Mesothelial cell of epicardium (in vitro differentiated cells): Measurements from ENCODE around the gene ANKRD31. TPM values are rescaled to one million over a fixed set of nuclear protein-coding genes. Genes with fewer than 3 reads are reported as not detected.

Experiments
- DNase-seq, 2 experiments: peaks; one replicate each; pipeline ENCODE4 v3.0.0; 2021; ENCODE audit warnings: low spot score in 2 of 2; ENCODE audit not compliant: unreplicated experiment in 2 of 2
- H3K27ac Mint-ChIP-seq: 2 replicates; pipeline ENCODE4 v1.8.0; 2021; ENCODE audit warnings: mixed read lengths
- H3K27me3 Mint-ChIP-seq: 2 replicates; pipeline ENCODE4 v1.8.0; 2021; ENCODE audit warnings: low read depth, mixed read lengths
- H3K36me3 Mint-ChIP-seq: 2 replicates; pipeline ENCODE4 v1.8.0; 2021; ENCODE audit warnings: mixed read lengths
- H3K4me1 Mint-ChIP-seq: 2 replicates; pipeline ENCODE4 v1.8.0; 2021; ENCODE audit warnings: mixed read lengths
- H3K4me3 Mint-ChIP-seq: 2 replicates; pipeline ENCODE4 v1.8.0; 2021; ENCODE audit warnings: mild to moderate bottlenecking, moderate library complexity, mixed read lengths
- H3K9me3 Mint-ChIP-seq: 2 replicates; pipeline ENCODE4 v1.8.0; 2021; ENCODE audit warnings: mixed read lengths
- CTCF ChIP-seq: fragments of 200-600 bp; sonication (generic); IDR thresholded peaks from one replicate; pipeline ENCODE4 v1.5.0; 2021; ENCODE audit warnings: antibody characterized with exemption; ENCODE audit not compliant: unreplicated experiment
- total RNA-seq: library from RNA; stranded (reverse); gene quantifications from 3 replicates; pipeline ENCODE4 v1.2.1, GENCODE V29; 2021

The ANKRD31 gene
- total RNA-seq, 1 donor from 2014 or later, result 1.1 TPM

- TF ChIP-seq CTCF, result no peak
- Mint-ChIP-seq H3K4me1 (no peaks in the 10 kb centered on the region), H3K27me3 (no peaks in the 10 kb centered on the region), H3K27ac (no peak overlapping the region), H3K9me3 (peaks cover 42% of the 10 kb centered on the region), H3K4me3 (no peak overlapping the region), H3K36me3 (peaks cover 18% of the 10 kb centered on the region)
- DNase-seq, result no peak
Observed at GRCh38 chr5:75156585-75156984, 80.1 kb downstream of the ANKRD31 start.

GRCh38 chr5:75152860-75153259 is 83.8 kb downstream of the ANKRD31 start:
- no peak for TF ChIP-seq CTCF
- Mint-ChIP-seq H3K4me3 (no peak overlapping the region), H3K9me3 (peaks cover 22% of the 10 kb centered on the region), H3K27ac (no peak overlapping the region), H3K36me3 (peaks cover 3% of the 10 kb centered on the region), H3K4me1 (peaks cover 6% of the 10 kb centered on the region), H3K27me3 (no peaks in the 10 kb centered on the region)
- DNase-seq, result no peak

GRCh38 chr5:75148051-75148450 is 88.6 kb downstream of the ANKRD31 start:
- H3K4me3 Mint-ChIP-seq, result no peak overlapping the region
- H3K4me1 Mint-ChIP-seq, result peaks cover 6% of the 10 kb centered on the region
- no peak for TF ChIP-seq CTCF
- no peaks in the 10 kb centered on the region for H3K27me3 Mint-ChIP-seq
- no peak overlapping the region for H3K27ac Mint-ChIP-seq
- no peak for DNase-seq
- peaks cover 12% of the 10 kb centered on the region for H3K9me3 Mint-ChIP-seq
- peaks cover 3% of the 10 kb centered on the region for H3K36me3 Mint-ChIP-seq

- Mint-ChIP-seq H3K27me3 (peaks cover 3% of the 10 kb centered on the region), H3K27ac (no peak overlapping the region), H3K4me1 (no peaks in the 10 kb centered on the region), H3K36me3 (peaks cover 3% of the 10 kb centered on the region), H3K9me3 (peaks cover 6% of the 10 kb centered on the region), H3K4me3 (no peak overlapping the region)
- no peak for TF ChIP-seq CTCF
- no peak for DNase-seq
Observed at GRCh38 chr5:75142566-75143136, 94.0 kb downstream of the ANKRD31 start.

GRCh38 chr5:75140277-75140676 is 96.4 kb downstream of the ANKRD31 start:
- DNase-seq, result no peak

More at GRCh38 chr5:75140277-75140676, 96.4 kb downstream of the ANKRD31 start:
- Mint-ChIP-seq H3K4me3 (no peak overlapping the region), H3K27me3 (peaks cover 3% of the 10 kb centered on the region), H3K9me3 (peaks cover 9% of the 10 kb centered on the region), H3K36me3 (peaks cover 5% of the 10 kb centered on the region), H3K4me1 (no peaks in the 10 kb centered on the region), H3K27ac (no peak overlapping the region)
- no peak for TF ChIP-seq CTCF
